ENCODE data around the gene PNRC2.

DNA sequence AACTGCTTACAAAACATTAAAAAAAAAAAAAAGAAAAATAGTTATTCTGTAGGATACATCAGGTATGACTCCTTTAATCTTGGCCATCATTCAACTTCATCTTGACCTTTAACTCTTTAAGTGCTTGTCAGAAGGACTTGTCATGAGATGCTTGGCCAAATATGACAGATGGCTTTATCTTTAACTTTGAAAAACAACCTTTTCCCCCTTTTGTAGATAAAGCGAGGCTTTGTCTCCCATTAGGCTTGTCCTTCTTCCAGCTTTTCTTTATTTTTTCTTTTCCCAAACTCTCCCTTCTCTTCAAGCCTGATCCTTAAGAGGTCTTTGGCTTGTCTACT is 18.2 kb downstream of the PNRC2 start:
- TF ChIP-seq ZFP30 (CRISPR knock-in tag; IDR thresholded peaks at IDR 0.05) (no peak), OSR1 (CRISPR knock-in tag; IDR thresholded peaks at IDR 0.05) (no peak), ARNTL (CRISPR knock-in tag; IDR thresholded peaks at IDR 0.05; ENCODE audit: borderline replicate concordance, low read depth) (no peak)
- TF ChIP-seq, protein P1, sequence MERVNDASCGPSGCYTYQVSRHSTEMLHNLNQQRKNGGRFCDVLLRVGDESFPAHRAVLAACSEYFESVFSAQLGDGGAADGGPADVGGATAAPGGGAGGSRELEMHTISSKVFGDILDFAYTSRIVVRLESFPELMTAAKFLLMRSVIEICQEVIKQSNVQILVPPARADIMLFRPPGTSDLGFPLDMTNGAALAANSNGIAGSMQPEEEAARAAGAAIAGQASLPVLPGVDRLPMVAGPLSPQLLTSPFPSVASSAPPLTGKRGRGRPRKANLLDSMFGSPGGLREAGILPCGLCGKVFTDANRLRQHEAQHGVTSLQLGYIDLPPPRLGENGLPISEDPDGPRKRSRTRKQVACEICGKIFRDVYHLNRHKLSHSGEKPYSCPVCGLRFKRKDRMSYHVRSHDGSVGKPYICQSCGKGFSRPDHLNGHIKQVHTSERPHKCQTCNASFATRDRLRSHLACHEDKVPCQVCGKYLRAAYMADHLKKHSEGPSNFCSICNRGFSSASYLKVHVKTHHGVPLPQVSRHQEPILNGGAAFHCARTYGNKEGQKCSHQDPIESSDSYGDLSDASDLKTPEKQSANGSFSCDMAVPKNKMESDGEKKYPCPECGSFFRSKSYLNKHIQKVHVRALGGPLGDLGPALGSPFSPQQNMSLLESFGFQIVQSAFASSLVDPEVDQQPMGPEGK (CRISPR knock-in tag; IDR thresholded peaks at IDR 0.05; ENCODE audit: borderline replicate concordance) = no peak

Data from SK-N-SH treated with all-trans-retinoic acid at 6 μM for 48 hours (cell line).